ENCODE results near the gene CHST9.

The CHST9 gene

GRCh38 chr18:27198036-27198435, 12.9 kb upstream of the CHST9 start:
- in situ Hi-C loops (cut with MboI; ENCODE audit: low pct_unique_long_range_greater_than_20kb, low sequenced_read_pairs, unreplicated experiment): no loop called here
- no peak for DNase-seq (ENCODE audit: low spot score)
- TF ChIP-seq CTCF (IDR thresholded peaks at IDR 0.05; ENCODE audit: extremely low read depth, insufficient read depth, missing control alignments): no peak

- in situ Hi-C loops (cut with MboI; ENCODE audit: low pct_unique_long_range_greater_than_20kb, low sequenced_read_pairs, unreplicated experiment): no loop called here
- TF ChIP-seq CTCF (IDR thresholded peaks at IDR 0.05; ENCODE audit: extremely low read depth, insufficient read depth, missing control alignments): no peak
- DNase-seq (ENCODE audit: low spot score): no peak
Observed at GRCh38 chr18:27188309-27188708, 3.2 kb upstream of the CHST9 start.

- TF ChIP-seq CTCF (IDR thresholded peaks at IDR 0.05; ENCODE audit: extremely low read depth, insufficient read depth, missing control alignments): no peak
- DNase-seq (ENCODE audit: low spot score): no peak
- in situ Hi-C loops (cut with MboI; ENCODE audit: low pct_unique_long_range_greater_than_20kb, low sequenced_read_pairs, unreplicated experiment): no loop called here
Observed at GRCh38 chr18:27185897-27186296, 789 bp upstream of the CHST9 start.

- no peak for DNase-seq (ENCODE audit: low spot score)
- no peak for TF ChIP-seq CTCF (IDR thresholded peaks at IDR 0.05; ENCODE audit: extremely low read depth, insufficient read depth, missing control alignments)
- in situ Hi-C loops (cut with MboI; ENCODE audit: low pct_unique_long_range_greater_than_20kb, low sequenced_read_pairs, unreplicated experiment): no loop called here
Observed at GRCh38 chr18:27184115-27185024, 738 bp downstream of the CHST9 start.

GRCh38 chr18:27181726-27182125, 3.4 kb downstream of the CHST9 start:
- in situ Hi-C loops (cut with MboI; ENCODE audit: low pct_unique_long_range_greater_than_20kb, low sequenced_read_pairs, unreplicated experiment): no loop called here
- no peak for TF ChIP-seq CTCF (IDR thresholded peaks at IDR 0.05; ENCODE audit: extremely low read depth, insufficient read depth, missing control alignments)
- no peak for DNase-seq (ENCODE audit: low spot score)

GRCh38 chr18:27178424-27178823, 6.7 kb downstream of the CHST9 start:
- in situ Hi-C loops (cut with MboI; ENCODE audit: low pct_unique_long_range_greater_than_20kb, low sequenced_read_pairs, unreplicated experiment): no loop called here
- no peak for DNase-seq (ENCODE audit: low spot score)
- TF ChIP-seq CTCF (IDR thresholded peaks at IDR 0.05; ENCODE audit: extremely low read depth, insufficient read depth, missing control alignments): no peak

Data from GM13977 (cell line).